Camera-type eye (tissue), 1 donor: Measurements from ENCODE around the gene AJAP1. TPM values are rescaled to one million over a fixed set of nuclear protein-coding genes. Genes with fewer than 3 reads are reported as not detected.

ENCODE experiments used
- total RNA-seq: library from RNA; depleted of rRNA; stranded (reverse); fragments of >200 nt; gene quantifications from one replicate; pipeline ENCODE4 v1.2.3, GENCODE V29; 2014

Gene AJAP1
- 7.6 TPM for total RNA-seq

GRCh38 chr1:4653796-4654725, at the start of gene AJAP1:
Gene AJAP1, plus strand, starts transcription at chr1:4654609. Its CDS starts 817 bp downstream, at chr1:4655426.

